ENCODE data around the gene C1QTNF1. TPM values are rescaled to one million over a fixed set of nuclear protein-coding genes. Genes with fewer than 3 reads are reported as not detected.
A peak's percentile ranks its signal among the peaks of the same experiment; 100 is the strongest.

Gene C1QTNF1
- total and polyA plus RNA-seq, 2 donors (not counting 1 experiment from before 2014, with no cell fraction given), result not detected

- peaks cover 0 to 54% (median 18%) of the 10 kb centered on the region in 4 experiments for H3K27me3 ChIP-seq (replicated peaks in 1 of 4; ENCODE audit: control extremely low read depth in 1 of 4, control insufficient read depth in 3 of 4, insufficient read depth in 4 of 4, low read length in 3 of 4)
- no peak for TF ChIP-seq EZH2 (IDR thresholded peaks at IDR 0.05; ENCODE audit: borderline replicate concordance, insufficient read depth, low read depth, low read length, poor library complexity, severe bottlenecking)
- TF ChIP-seq CTCF (IDR thresholded peaks at IDR 0.05), result no peak
- peak overlapping the region; percentile 92 for H3K4me2 ChIP-seq (replicated peaks; ENCODE audit: low read depth, low read length, poor library complexity, severe bottlenecking)
- Mint-ChIP-seq H3K27ac (no peak overlapping the region), H3K4me3 (peak overlapping the region; percentile 87), H3K9me3 (ENCODE audit: insufficient read depth) (no peaks in the 10 kb centered on the region), H3K4me1 (peaks cover 9% of the 10 kb centered on the region), H3K27me3 (peaks cover 64% of the 10 kb centered on the region)
- H3K4me1 ChIP-seq (ENCODE audit: control insufficient read depth in 2 of 2, insufficient read depth in 2 of 2, low read length in 2 of 2), result peaks cover 12 to 14% of the 10 kb centered on the region in 2 donors
- H3K4me3 ChIP-seq (ENCODE audit: control extremely low read depth in 1 of 5, extremely low read depth in 1 of 5, insufficient read depth in 1 of 5, low read depth in 2 of 5, low read length in 4 of 5), result peak overlapping the region in 3 of 5 experiments; percentile 48 to 62 (median 55)
- ChIA-PET CTCF (interaction anchor here (0.7 to 0.8 kb wide), 2 partner anchors 16 to 18 kb away, joined by 3 read pairs; no protein-coding TSS in a partner anchor), POLR2A (no interaction called here)
- ATAC-seq (ENCODE audit: low read depth) (no peak), DNase-seq (no peak)
- no peak overlapping the region for H3K27ac ChIP-seq (ENCODE audit: low read length in 2 of 2)
- peak overlapping the region; percentile 63 for H3K9ac ChIP-seq (ENCODE audit: low read length)
- peaks cover 0 to 4% (median 0%) of the 10 kb centered on the region in 3 donors for H3K9me3 ChIP-seq (ENCODE audit: control extremely low read depth in 1 of 3, control insufficient read depth in 2 of 3, insufficient read depth in 1 of 3, low read length in 2 of 3)
- intact Hi-C loops (cut with micrococcal nuclease), result no loop called here
- 74% methylated on average over 27 of the region's 31 CpGs for WGBS (ENCODE audit: insufficient coverage)
- no peaks in the 10 kb centered on the region for H4K20me1 ChIP-seq (ENCODE audit: control insufficient read depth, insufficient read depth, low read length, poor library complexity, severe bottlenecking)
- peak overlapping the region; percentile 74 for H2AFZ ChIP-seq (ENCODE audit: insufficient read depth, low read depth, low read length, poor library complexity, severe bottlenecking)
- no peaks in the 10 kb centered on the region for H3K79me2 ChIP-seq (ENCODE audit: control insufficient read depth, insufficient read depth, low read length)
- H3K36me3 ChIP-seq (replicated peaks in 1 of 2; ENCODE audit: control extremely low read depth in 1 of 2, control insufficient read depth in 1 of 2, extremely low read depth in 1 of 2, insufficient read depth in 2 of 2, low read length in 1 of 2), result no peaks in the 10 kb centered on the region
Observed at GRCh38 chr17:79024901-79025737, 1.1 kb downstream of the C1QTNF1 start.

All from B cell (primary cell).